Immature natural killer cell (primary cell): ENCODE results near the gene SPON1. TPM values are rescaled to one million over a fixed set of nuclear protein-coding genes. Genes with fewer than 3 reads are reported as not detected.
"Not testable (repeated sequence)": the region's sequence is repeated elsewhere in the genome, so short reads cannot be mapped to it uniquely, and the experiment has no call there.

ENCODE experiments used
- DNase-seq, 3 donors: peaks; one replicate each; pipeline ENCODE4 v3.0.0; 2022; ENCODE audit warnings: mixed read lengths in 1 of 3
- H3K27ac Mint-ChIP-seq, 6 donors: one replicate each; pipeline ENCODE4 v1.8.0; 2020; ENCODE audit warnings: mixed read lengths in 6 of 6, mild to moderate bottlenecking in 5 of 6, inconsistent platforms in 4 of 6, moderate library complexity in 3 of 6
- H3K27me3 Mint-ChIP-seq, 3 donors: one replicate each; pipeline ENCODE4 v1.8.0; 2020 to 2021; ENCODE audit warnings: low read depth in 3 of 3, mild to moderate bottlenecking in 3 of 3, mixed read lengths in 3 of 3, moderate library complexity in 3 of 3, inconsistent platforms in 1 of 3
- H3K36me3 Mint-ChIP-seq, 3 donors: one replicate each; pipeline ENCODE4 v1.8.0; 2020; ENCODE audit warnings: mixed read lengths in 3 of 3, inconsistent platforms in 2 of 3, mild to moderate bottlenecking in 2 of 3
- H3K4me1 Mint-ChIP-seq, 2 donors: one replicate each; pipeline ENCODE4 v1.8.0; 2020; ENCODE audit warnings: inconsistent platforms in 2 of 2, mild to moderate bottlenecking in 2 of 2, mixed read lengths in 2 of 2, moderate library complexity in 1 of 2
- H3K4me3 Mint-ChIP-seq, 5 donors: one replicate each; pipeline ENCODE4 v1.8.0; 2020; ENCODE audit warnings: mild to moderate bottlenecking in 5 of 5, mixed read lengths in 5 of 5, inconsistent platforms in 3 of 5, moderate library complexity in 3 of 5
- H3K9me3 Mint-ChIP-seq, 6 donors: one replicate each; pipeline ENCODE4 v1.8.0; 2020; ENCODE audit warnings: mild to moderate bottlenecking in 6 of 6, mixed read lengths in 6 of 6, inconsistent platforms in 4 of 6, moderate library complexity in 3 of 6
- polyA plus RNA-seq, 3 donors: library from polyadenylated mRNA; unstranded; fragments of 300-500 nt; fragmentation: Illumina TruSeq; gene quantifications; one replicate each; pipeline ENCODE4 v1.2.3, GENCODE V29; 2021

Gene SPON1
- polyA plus RNA-seq, 3 donors from 2014 or later: 0.22 to 1.1 (median 0.74) TPM

DNA sequence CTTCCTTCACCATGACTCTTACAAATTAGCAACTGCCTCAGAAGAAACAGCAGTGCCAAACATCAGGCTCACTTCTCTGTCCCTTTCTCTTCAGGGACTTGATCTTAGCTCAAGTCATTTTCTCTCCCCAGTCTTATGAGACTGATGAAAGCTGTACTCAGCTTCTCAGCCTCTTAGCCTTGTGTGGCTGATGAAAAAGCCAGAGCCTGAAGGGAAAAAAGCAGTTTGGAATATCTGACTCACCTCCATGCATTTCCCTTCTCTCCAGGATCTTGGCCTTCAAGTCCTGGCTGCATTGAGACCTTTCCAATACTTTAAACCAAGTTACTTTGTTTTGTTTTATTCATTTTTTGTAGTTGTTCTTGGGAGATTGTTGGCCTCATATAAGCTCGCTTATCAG lies 195.9 kb downstream of the SPON1 start:
- Mint-ChIP-seq H3K27ac (no peak overlapping the region), H3K27me3 (peaks cover 0 to 4% (median 3%) of the 10 kb centered on the region in 3 donors), H3K4me3 (no peak overlapping the region), H3K9me3 (peaks cover 3 to 41% (median 27%) of the 10 kb centered on the region in 6 donors), H3K36me3 (peaks cover 0 to 16% (median 0%) of the 10 kb centered on the region in 3 donors), H3K4me1 (no peaks in the 10 kb centered on the region)
- no peak for DNase-seq

- no peaks in the 10 kb centered on the region for H3K4me1 Mint-ChIP-seq
- DNase-seq: no peak
- no peak overlapping the region for H3K27ac Mint-ChIP-seq
- peaks cover 0 to 2% (median 2%) of the 10 kb centered on the region in 6 donors for H3K9me3 Mint-ChIP-seq
- peaks cover 0 to 6% (median 3%) of the 10 kb centered on the region in 3 donors for H3K27me3 Mint-ChIP-seq
- H3K36me3 Mint-ChIP-seq: peaks cover 0 to 5% (median 0%) of the 10 kb centered on the region in 3 donors
- no peak overlapping the region for H3K4me3 Mint-ChIP-seq
These were observed 201.1 kb downstream of the SPON1 start for GRCh38 chr11:14163576-14163975.

DNA sequence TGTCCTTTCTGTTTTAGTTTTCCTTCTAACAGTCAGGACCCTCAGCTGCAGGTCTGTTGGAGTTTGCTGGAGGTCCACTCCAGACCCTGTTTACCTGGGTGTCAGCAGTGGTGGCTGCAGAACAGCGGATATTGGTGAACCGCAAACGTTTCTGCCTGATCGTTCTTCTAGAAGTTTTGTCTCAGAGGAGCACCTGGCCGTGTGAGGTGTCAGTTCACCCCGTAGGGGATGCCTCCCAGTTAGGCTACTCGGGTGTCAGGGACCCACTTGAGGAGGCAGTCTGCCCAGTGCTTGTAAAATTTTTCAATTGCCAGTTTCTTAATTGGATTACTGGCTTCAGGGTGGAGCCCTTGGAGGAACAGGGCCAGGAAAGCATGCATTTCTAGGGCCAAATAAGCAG lies 211.2 kb downstream of the SPON1 start:
- not testable (repeated sequence) for H3K4me1 Mint-ChIP-seq, H3K4me3 Mint-ChIP-seq, H3K9me3 Mint-ChIP-seq, DNase-seq, H3K27ac Mint-ChIP-seq, H3K36me3 Mint-ChIP-seq, H3K27me3 Mint-ChIP-seq

- Mint-ChIP-seq H3K36me3 (no peaks in the 10 kb centered on the region), H3K4me1 (no peaks in the 10 kb centered on the region), H3K27me3 (peaks cover 2 to 14% (median 9%) of the 10 kb centered on the region in 3 donors), H3K27ac (no peak overlapping the region), H3K9me3 (peaks cover 0 to 3% (median 0%) of the 10 kb centered on the region in 6 donors), H3K4me3 (no peak overlapping the region)
- no peak for DNase-seq
These were observed 216.7 kb downstream of the SPON1 start for GRCh38 chr11:14179116-14179820.

- peaks cover 0 to 3% (median 0%) of the 10 kb centered on the region in 6 donors for H3K9me3 Mint-ChIP-seq
- H3K27me3 Mint-ChIP-seq: peaks cover 2 to 14% (median 6%) of the 10 kb centered on the region in 3 donors
- no peaks in the 10 kb centered on the region for H3K36me3 Mint-ChIP-seq
- DNase-seq: no peak
- no peak overlapping the region for H3K4me3 Mint-ChIP-seq
- no peaks in the 10 kb centered on the region for H3K4me1 Mint-ChIP-seq
- H3K27ac Mint-ChIP-seq: no peak overlapping the region
These were observed 218.6 kb downstream of the SPON1 start for GRCh38 chr11:14181121-14181520.

GRCh38 chr11:14182833-14183364 lies 220.4 kb downstream of the SPON1 start:
- no peaks in the 10 kb centered on the region for H3K4me1 Mint-ChIP-seq
- peaks cover 2 to 14% (median 10%) of the 10 kb centered on the region in 3 donors for H3K27me3 Mint-ChIP-seq
- H3K27ac Mint-ChIP-seq: no peak overlapping the region
- no peak overlapping the region for H3K4me3 Mint-ChIP-seq
- H3K9me3 Mint-ChIP-seq: peaks cover 0 to 3% (median 0%) of the 10 kb centered on the region in 6 donors
- no peak for DNase-seq
- H3K36me3 Mint-ChIP-seq: no peaks in the 10 kb centered on the region

GRCh38 chr11:14184028-14184940 lies 221.8 kb downstream of the SPON1 start:
- Mint-ChIP-seq H3K27ac (no peak overlapping the region), H3K27me3 (peaks cover 2 to 16% (median 11%) of the 10 kb centered on the region in 3 donors), H3K4me1 (no peaks in the 10 kb centered on the region), H3K9me3 (peaks cover 0 to 3% (median 0%) of the 10 kb centered on the region in 6 donors), H3K4me3 (no peak overlapping the region), H3K36me3 (no peaks in the 10 kb centered on the region)
- no peak for DNase-seq

GRCh38 chr11:14185461-14185860 lies 222.9 kb downstream of the SPON1 start:
- no peak overlapping the region for H3K27ac Mint-ChIP-seq
- H3K36me3 Mint-ChIP-seq: no peaks in the 10 kb centered on the region
- no peak for DNase-seq
- no peaks in the 10 kb centered on the region for H3K4me1 Mint-ChIP-seq
- H3K4me3 Mint-ChIP-seq: no peak overlapping the region
- peaks cover 2 to 14% (median 9%) of the 10 kb centered on the region in 3 donors for H3K27me3 Mint-ChIP-seq
- no peaks in the 10 kb centered on the region for H3K9me3 Mint-ChIP-seq

DNA sequence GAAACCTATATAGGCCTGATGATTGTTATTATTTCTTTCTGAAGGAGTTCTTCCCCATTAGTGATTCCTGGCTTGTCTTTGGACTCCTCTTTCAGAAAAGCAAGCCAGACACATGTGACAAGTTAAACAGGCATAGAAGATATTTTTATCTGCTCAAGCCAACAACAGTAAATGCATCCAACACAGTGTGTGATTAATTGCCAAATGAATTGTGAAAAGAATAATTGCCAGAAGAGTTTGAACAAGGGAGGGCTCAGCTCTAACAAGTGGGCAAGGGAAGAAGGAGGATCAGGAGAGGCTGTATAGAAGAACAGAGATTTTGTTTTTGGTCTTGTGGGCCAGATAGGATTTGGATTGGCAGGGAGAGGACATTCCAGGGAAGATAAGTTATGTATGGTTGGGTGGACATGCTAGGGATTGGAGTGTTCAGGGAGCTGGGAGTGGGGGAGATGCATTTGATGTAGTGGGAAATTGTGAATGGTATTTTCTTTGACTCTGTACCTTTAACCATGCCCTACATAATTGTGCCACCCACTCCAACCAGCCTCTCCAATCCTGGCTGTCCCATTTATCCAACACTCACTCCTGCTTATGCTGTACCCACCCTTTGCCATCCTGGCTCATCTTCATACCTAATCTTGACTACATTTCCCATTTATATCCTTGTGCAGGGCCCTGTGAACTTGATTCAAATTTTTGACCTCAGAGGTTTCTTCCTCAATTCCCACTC lies 223.7 kb downstream of the SPON1 start:
- no peaks in the 10 kb centered on the region for H3K4me1 Mint-ChIP-seq
- no peaks in the 10 kb centered on the region for H3K36me3 Mint-ChIP-seq
- no peaks in the 10 kb centered on the region for H3K9me3 Mint-ChIP-seq
- H3K27ac Mint-ChIP-seq: no peak overlapping the region
- no peak for DNase-seq
- no peak overlapping the region for H3K4me3 Mint-ChIP-seq
- peaks cover 2 to 14% (median 9%) of the 10 kb centered on the region in 3 donors for H3K27me3 Mint-ChIP-seq

GRCh38 chr11:14189874-14190273 lies 227.4 kb downstream of the SPON1 start:
- Mint-ChIP-seq H3K4me3 (no peak overlapping the region), H3K27ac (no peak overlapping the region), H3K27me3 (peaks cover 2 to 12% (median 5%) of the 10 kb centered on the region in 3 donors), H3K36me3 (no peaks in the 10 kb centered on the region), H3K4me1 (no peaks in the 10 kb centered on the region), H3K9me3 (no peaks in the 10 kb centered on the region)
- no peak for DNase-seq

GRCh38 chr11:14190992-14191778 lies 228.7 kb downstream of the SPON1 start:
- H3K27ac Mint-ChIP-seq: no peak overlapping the region
- no peak for DNase-seq
- H3K4me1 Mint-ChIP-seq: no peaks in the 10 kb centered on the region
- no peaks in the 10 kb centered on the region for H3K9me3 Mint-ChIP-seq
- H3K4me3 Mint-ChIP-seq: no peak overlapping the region
- H3K27me3 Mint-ChIP-seq: peaks cover 2 to 11% (median 5%) of the 10 kb centered on the region in 3 donors
- no peaks in the 10 kb centered on the region for H3K36me3 Mint-ChIP-seq

DNA sequence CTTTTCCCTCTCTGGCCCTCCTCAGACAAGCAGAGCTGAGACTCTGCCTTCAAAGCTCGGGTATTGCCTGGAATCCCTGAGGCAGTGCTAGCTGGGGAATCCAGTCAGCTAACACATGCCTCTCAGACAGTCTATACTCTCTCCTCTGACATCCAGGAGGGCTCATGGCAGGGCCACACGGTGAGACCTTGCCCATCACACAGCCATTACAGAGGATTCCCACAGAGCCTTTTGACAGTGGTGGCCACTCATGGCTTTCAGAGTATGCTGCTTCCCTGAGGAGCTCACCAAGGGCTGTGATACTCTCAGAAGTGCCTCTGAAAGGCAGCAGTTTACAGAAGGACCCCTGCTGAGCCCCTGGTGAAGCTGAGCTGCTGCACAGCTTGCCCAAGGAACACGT lies 231.1 kb downstream of the SPON1 start:
- Mint-ChIP-seq H3K4me3 (no peak overlapping the region), H3K9me3 (no peaks in the 10 kb centered on the region), H3K27ac (no peak overlapping the region), H3K27me3 (peaks cover 2 to 4% (median 2%) of the 10 kb centered on the region in 3 donors), H3K36me3 (no peaks in the 10 kb centered on the region), H3K4me1 (no peaks in the 10 kb centered on the region)
- DNase-seq: no peak
